LHCN-M2 (cell line): ENCODE data around the gene USP11. TPM values are rescaled to one million over a fixed set of nuclear protein-coding genes. Genes with fewer than 3 reads are reported as not detected.

Experiments used
- DNase-seq: peaks from one replicate; pipeline ENCODE4 v3.0.0-alpha.2; 2012; ENCODE audit warnings: low read depth
- polyA plus RNA-seq: library from polyadenylated mRNA; unstranded; fragments of >200 nt; gene quantifications from one replicate; pipeline ENCODE4 v1.2.1, GENCODE V29; 2012; ENCODE audit warnings: missing spikeins
- total RNA-seq: library from RNA; depleted of rRNA; stranded (reverse); fragments of >200 nt; gene quantifications from 2 replicates; pipeline ENCODE4 v1.2.3, GENCODE V29; 2014; rRNA removed

Gene USP11
- 32.0 and 42.9 TPM in 2 replicates for total RNA-seq
- polyA plus RNA-seq = 66.1 TPM

DNA sequence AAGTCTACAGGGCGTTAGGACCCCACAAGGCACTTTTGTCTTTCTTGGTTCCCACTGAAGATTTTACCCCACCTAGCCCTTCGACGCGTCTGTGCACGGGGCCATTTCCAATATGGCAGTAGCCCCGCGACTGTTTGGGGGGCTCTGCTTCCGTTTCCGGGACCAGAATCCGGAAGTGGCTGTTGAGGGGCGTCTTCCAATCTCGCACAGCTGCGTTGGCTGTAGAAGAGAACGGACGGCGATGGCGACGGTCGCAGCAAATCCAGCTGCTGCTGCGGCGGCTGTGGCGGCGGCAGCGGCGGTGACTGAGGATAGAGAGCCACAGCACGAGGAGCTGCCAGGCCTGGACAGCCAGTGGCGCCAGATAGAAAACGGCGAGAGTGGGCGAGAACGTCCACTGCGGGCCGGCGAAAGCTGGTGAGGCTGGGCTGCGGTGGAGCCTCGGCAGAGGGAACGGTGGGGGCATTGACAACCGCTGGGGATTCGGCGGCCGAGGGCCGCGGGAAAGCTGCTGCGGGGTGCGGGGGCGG lies at the start of gene USP11:
TSS of gene USP11 (plus strand) at position 207 of the 530 bp plus-strand sequence. CDS start at position 242, 35 bp downstream.
- peak; percentile 58 for DNase-seq

DNA sequence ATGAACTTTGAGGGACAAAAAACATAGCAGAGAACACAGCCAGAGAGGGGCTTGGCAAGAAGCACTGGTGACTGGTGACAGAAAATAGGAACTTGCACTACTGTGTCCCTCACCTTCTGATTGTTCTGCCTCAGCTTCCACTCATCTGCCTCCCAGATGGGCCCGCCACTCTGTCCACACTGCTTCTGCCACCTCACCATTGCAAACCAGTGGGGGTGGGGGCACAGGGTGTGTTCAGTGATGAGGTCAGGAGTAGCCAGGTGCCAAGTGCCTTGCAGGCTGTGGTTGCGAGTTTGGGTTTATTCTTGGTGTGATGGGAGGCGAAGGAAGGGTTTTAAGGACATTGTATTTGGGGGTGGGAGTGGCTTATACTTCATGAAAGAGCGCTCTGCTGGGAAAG lies 48.3 kb upstream of the USP11 start:
- DNase-seq = no peak

DNA sequence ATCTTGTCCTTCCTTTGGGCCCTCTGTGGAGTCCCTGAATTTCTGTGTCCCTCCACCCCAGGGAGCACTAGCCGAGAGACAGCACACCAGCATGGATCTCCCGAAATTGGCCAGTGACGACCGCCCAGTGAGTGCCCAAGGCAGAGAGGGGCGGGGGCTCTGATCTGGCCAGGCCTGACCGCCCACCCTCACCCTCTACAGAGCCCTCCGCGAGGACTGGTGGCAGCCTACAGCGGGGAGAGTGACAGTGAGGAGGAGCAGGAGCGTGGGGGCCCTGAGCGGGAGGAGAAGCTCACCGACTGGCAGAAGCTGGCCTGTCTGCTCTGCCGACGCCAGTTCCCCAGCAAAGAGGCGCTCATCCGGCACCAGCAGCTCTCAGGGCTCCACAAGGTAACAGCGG lies 47.6 kb upstream of the USP11 start:
- no peak for DNase-seq

DNA sequence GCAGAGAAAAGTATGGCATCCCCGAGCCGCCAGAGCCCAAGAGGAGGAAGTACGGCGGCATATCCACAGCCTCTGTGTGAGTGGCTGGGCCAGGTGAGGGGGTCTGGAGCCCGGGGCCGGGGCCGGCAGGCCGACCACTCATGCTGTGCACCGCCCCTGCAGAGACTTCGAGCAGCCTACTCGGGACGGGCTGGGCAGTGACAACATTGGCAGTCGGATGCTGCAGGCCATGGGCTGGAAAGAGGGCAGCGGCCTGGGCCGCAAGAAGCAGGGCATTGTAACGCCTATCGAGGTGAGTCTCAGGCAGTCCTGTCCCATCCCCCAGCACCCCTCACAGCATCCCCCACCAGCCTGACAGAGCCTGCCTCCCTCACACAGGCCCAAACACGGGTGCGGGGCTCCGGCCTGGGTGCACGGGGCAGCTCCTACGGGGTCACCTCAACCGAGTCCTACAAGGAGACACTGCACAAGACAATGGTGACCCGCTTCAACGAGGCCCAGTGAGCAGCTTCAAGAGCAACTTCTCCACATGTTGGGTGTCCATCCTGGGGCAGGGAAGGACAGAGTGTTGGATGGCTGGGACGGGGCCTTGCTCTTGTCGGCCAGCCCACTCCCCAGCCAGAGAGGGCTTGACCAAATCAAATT lies 46.6 kb upstream of the USP11 start:
- DNase-seq = no peak

DNA sequence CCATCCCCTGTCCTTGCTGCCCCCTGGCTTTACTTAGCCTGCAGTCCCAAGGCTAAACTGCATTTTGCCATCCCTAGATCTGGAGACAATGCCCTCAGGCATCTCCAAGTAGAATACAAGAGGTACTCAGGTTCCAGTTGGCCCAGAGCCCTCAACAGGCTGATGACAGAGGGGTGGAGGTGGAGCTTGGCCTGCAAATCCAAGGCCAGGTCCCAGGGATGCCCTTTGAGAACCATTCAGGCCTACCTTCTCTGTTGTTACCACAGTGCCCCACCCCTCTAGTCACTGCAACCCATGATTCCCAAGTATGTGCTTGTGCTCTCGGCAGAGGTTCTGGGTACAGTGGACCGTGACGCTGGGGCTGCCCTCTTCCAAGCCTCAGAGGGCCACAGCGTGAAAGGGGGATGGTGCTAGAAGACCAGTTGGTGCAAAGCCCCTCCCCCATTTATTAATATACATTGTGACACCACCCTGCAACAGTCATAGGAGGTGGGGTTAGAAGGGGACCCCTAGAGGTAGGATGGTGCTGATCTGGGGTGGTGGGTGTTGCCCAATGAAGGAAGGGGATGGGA lies 45.6 kb upstream of the USP11 start:
- DNase-seq = no peak

DNA sequence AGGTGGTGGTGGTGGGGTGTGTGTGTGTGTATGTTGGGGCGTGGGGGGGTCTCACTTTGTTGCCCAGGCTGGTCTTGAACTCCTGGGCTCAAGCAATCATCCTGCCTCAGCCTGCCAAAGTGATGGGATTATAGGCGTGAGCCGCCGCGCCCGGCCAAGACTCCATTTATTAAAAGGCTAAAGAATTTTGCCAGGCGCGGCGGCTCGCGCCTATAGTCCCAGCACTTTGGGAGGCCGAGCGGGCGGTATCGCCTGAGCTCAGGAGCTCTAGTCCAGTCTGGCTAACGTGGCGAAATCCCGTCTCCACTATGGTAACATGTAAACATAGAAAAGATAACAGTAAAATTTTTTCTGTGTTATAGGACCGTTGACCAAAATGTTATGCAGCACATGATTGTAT lies 42.9 kb upstream of the USP11 start:
- DNase-seq = no peak

DNA sequence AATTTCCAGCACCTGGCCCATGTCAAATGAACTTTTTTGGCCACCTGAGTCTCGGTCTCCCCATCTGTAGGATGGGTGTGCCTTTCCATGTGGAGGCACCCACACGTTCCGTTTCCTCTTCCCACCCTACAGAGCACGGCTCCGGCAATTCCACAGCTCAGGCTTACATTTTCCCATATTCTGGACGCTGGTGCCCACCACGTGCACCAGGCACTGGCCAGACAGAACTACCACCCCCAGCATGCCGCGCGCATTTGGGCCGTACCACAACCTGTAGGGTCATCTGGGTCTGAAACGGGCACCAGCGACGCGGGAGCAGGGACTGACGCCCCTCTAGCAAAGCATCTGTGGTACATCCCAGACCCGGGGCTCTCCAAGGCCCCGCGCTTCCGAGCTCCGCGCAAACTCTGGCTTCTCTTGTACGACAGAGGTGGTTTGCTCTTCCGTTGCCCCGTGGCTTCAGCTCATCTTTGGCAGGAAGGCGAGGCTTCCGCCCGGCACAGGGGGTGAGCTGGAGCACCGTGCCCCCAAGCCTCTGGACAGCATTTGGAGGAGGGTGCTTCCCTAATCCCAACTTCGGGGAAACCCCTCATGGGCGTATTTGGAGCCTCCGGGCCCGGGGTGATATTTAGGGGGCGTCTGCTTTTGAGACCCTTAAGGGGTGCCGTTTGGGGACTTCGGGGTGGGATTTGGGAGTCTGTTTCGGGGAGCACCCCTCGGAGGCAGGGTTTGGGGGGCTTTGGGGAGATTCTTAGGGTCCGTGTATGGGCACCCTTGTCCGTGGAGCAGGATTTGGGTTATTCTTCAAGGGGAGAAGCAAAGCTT lies 42.2 kb upstream of the USP11 start:
- DNase-seq = peak; percentile 91

DNA sequence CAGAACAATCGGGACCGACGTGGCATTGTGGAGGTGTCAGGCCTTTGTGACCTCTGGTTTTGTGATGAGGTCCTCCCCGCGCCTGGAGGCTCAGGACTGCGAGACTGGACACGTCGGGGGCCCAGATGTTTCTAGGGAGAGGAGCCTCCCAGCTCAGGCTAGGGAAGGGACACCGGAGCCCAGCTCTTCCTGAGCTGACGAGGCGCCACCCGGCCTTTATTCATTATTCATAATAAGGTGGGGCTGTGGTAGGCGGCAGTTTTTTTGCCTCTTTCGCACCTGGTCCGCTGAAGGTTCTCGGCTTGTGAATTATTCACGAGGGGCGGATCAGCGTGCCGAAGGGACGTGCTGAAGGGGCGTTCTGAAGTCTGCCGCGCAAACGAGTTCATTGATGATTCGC lies 41.5 kb upstream of the USP11 start:
- DNase-seq = no peak

DNA sequence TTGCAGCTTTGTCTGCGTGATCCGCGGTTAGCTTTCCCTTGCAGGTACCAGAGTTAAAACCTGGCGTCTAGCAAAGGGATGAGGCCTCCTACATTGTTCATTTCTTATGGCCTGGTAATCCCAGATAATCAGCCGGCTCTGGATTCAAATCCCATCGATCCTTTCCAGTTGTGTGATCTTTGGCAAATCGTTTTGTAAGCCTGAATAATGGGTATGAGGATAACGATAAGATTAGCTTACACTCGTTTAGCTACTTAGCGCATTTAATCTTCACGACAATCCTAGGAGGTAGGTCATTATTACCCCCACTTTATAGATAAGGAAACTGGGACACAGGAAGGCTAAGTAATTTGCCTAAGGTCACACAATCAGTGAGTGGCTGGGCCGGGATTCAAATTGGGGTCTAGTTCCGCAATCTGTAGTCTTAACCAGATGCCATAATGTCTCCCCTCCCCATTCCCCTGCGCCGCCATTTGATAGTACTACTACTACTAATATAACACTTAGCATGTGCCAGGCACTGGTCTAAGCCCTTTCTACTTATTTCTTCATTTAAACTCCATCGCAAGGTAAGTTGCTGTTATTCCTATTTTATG lies 40.9 kb upstream of the USP11 start:
- no peak for DNase-seq

DNA sequence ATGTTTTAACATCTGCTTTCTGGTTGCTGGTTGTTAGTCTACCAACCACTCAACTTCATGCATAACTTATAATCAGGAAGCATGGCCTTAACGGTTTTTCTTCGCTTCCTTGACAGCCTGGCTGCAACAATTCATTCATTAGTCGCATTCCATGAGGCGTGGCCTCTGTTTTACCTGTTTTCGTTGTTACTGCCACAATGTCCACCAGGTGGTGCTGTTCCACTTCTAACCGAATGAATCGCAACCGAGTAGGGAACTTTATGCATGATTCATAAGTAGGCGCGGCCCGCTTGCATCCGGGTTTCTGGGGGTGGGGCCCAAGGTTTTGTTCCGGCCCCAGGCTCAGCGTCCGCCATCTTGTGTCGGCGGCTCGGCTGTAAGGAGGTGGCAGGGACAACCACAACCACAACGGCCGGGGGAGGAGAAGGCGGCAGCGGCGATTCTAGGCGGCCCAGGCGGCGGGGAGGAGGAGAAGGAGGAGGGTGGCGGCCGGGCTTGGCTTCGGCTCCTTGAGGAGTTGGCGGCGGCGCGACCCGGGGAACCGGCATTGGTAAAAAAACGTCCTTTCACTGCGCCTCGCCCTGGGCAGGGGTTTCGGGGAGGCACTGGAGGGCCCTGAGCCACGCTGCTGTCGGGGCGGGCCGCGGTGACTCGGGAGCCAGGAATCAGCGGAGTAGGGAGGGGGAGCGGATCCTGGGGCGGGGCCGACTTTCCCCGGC lies 39.2 kb upstream of the USP11 start, which contains the start of gene UBA1:
TSS of gene UBA1 (plus strand) at position 355 of the 719 bp plus-strand sequence. CDS start 4,974 bp downstream, outside the sequence.
- peak; percentile 92 for DNase-seq

DNA sequence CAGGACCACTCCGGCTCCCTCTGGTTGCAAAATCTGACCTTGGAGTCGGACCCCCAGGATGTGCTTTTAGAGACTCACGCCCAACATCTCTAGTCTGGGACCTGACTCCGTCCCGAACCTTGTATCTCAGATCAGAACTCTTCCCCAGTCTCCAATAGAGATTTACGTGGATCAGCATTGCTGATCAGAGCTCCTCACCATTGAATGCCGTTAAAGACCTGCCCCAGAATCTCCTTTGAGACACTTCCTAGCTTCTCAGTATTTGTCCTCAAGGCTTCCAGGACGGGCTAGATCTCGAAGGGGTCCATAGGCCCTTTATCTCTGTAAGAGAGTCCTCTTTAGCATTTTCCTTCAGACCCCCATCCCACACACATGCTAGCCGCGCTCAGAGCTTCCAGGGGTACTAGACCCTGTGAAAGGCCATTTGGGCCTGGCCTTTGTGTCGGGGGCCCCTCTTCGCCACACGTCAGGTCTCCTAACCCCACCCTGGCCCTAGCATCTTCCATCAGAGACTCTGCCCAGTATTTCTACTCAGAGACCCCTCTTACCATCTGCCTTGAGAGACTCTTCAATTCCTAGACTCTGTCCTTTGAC lies 38.5 kb upstream of the USP11 start:
- no peak for DNase-seq

DNA sequence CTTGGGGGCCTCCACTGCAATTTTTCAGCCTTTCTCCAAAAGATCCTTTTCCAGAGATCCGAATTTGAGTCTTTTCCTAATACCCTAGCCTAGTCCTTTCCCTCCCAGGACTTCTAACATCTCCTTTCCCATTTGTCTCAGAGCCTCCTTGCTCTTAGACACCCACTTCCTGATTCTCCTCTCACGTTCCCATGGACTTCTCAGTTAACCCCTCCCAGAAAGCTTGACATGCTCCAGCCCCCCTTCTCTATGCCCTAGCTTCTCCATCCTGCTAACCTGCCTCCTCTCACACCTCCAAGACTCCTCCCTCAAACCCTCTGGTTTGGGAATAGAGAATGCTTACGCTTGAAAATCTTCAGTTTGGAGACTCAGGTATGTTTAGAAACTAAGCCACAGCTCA lies 36.7 kb upstream of the USP11 start:
- DNase-seq = no peak

DNA sequence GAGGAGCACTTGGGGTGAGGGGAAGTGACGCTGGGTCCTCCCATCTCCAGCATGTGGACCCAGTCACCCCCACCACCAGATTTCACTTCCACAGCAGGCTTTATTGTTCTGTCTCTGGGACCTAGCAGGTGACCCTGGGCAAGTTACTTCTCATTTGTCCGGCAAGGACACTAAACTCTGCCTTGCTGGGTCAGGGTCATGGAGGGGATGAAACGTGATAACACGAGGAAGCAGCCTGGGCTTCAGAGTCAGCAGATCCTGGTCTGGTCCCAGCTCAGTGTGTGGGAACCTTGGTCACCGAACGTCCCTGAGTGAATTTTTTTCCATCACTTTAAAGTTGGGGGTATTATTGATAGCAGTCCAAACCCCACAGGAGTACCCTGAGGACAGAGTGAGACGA lies 35.3 kb upstream of the USP11 start:
- no peak for DNase-seq

DNA sequence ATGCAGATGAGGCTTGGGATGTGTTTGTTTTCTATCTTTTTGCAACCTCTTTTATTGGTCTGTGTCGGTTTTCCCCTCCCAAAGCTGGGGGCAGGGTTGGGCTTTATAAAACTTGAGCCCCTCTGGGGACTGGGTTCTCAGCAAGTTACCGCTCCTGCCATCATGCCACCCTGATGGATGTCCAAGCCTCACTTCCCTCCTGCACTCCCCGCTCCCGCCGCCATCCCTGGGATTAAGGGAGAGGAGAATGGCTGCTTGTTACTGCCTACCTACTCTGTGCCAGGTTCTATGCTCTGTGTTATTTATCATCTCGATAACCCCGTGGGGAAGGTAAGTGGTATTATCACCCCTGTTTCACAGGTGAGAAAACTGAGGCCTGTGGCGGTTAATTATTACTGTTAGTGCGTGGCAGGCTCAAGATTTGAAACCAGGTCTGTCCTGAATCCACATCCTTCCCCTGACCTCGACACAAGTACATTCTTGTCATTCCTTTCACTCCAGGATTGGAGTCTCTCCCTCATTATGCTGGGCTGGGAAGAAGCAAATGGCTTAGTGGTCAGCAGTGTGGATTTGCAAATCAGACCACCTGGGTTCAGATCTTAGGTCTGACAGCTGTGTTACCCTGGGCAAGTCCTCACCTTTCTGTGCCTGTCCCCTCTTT lies 34.7 kb upstream of the USP11 start:
- peak; percentile 42 for DNase-seq

DNA sequence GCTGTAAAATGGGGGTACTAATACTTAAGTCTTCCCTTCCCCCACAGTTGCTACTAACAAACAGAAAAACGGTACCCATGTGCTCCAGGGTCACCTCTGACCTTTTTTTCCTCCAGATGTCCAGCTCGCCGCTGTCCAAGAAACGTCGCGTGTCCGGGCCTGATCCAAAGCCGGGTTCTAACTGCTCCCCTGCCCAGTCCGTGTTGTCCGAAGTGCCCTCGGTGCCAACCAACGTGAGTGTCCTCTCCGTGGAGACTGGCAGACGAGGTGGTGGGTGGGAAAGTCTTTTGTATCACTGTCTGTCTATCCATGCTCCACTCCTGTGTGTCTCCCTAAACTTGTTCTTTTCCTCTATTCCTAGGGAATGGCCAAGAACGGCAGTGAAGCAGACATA lies 34.1 kb upstream of the USP11 start:
- no peak for DNase-seq

DNA sequence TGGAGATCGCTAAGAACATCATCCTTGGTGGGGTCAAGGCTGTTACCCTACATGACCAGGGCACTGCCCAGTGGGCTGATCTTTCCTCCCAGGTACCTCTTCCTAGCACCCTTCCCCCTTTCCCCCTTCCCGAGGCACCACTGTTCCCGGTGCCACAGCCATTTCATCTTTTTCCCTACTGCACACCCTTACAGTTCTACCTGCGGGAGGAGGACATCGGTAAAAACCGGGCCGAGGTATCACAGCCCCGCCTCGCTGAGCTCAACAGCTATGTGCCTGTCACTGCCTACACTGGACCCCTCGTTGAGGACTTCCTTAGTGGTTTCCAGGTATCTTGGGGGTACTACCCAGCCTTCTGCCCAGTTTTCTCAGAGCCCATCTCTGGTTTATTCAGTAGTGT lies 33.5 kb upstream of the USP11 start:
- DNase-seq = no peak

DNA sequence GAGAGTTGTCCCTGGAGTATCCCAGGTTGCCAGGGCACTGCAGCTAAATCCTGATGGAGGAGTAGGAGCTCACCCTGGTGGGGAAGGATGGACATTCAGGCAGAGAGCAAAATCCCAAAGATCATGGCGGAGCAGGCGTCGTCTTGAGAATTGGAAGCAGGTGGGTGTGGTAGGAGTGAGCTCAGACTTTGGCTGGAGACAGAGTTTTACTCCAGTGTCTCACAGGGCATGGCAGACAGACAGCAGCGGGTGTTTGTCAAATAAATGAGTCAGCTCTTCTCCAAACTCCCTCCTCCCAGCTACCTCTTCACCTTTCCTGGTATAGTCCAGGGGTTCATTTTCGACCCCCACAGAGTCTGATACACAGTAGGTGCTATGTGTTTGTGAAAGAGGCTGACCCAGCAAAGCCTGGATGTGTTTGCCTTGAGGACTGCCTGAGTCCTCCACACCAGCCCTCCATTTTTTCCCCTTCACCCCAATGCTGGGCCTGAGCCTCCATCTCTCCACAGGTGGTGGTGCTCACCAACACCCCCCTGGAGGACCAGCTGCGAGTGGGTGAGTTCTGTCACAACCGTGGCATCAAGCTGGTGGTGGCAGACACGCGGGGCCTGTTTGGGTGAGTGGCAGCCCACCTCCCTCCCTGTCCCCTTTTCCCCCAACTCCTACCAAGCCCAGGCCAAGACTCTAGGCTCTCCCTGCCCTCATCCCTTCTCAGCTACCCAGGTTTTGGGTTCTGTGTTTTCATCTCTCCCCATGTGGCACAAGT lies 32.2 kb upstream of the USP11 start:
- DNase-seq = peak; percentile 94

DNA sequence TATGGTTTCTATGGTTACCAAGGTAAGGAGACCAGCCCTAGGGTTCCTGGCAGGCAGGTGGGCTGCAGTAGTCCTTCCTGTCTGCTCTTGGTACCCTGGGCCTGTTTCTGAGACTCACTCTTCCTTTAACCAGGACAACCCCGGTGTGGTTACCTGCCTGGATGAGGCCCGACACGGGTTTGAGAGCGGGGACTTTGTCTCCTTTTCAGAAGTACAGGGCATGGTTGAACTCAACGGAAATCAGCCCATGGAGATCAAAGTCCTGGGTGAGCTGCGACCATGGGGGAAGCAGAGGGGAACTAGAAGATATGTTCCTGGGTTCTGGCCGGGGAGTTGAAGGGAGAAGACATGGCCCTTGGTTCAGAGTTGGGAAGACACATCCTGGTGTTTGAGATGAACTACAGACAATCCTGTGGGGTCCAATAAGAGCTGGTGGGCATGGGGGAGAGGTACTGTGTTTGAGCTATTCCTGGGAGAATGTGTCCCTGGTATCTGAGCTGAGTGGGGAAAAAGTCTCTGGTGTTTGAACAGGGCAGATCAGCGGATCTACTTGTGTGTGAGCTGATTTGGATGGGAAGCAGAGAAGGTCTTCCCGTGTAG lies 31.4 kb upstream of the USP11 start:
- no peak for DNase-seq

DNA sequence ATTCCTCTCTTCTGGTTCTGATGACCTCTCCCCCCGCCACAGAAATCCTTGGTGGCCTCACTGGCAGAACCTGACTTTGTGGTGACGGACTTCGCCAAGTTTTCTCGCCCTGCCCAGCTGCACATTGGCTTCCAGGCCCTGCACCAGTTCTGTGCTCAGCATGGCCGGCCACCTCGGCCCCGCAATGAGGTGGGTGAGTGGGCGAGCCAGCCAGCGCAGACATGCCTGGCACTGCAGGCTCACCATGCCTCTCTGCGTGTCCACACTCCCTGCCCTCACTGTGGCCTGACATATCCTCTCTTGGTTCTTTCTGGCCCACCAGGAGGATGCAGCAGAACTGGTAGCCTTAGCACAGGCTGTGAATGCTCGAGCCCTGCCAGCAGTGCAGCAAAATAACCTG lies 30.5 kb upstream of the USP11 start:
- no peak for DNase-seq
